Measurements from ENCODE around the gene ARHGAP24.

ARHGAP24 gene

GRCh38 chr4:85993641-85994040 lies 518.7 kb downstream of the ARHGAP24 start:
- no peak for DNase-seq (ENCODE audit: extremely low read depth, low read depth)
- TF ChIP-seq CTCF (IDR thresholded peaks at IDR 0.05; ENCODE audit: low read depth, low read length) = no peak

GRCh38 chr4:85994576-85994975 lies 519.6 kb downstream of the ARHGAP24 start:
- no peak for TF ChIP-seq CTCF (IDR thresholded peaks at IDR 0.05; ENCODE audit: low read depth, low read length)
- DNase-seq (ENCODE audit: extremely low read depth, low read depth) = no peak

GRCh38 chr4:85995361-85995760 lies 520.4 kb downstream of the ARHGAP24 start:
- no peak for DNase-seq (ENCODE audit: extremely low read depth, low read depth)
- no peak for TF ChIP-seq CTCF (IDR thresholded peaks at IDR 0.05; ENCODE audit: low read depth, low read length)

DNA sequence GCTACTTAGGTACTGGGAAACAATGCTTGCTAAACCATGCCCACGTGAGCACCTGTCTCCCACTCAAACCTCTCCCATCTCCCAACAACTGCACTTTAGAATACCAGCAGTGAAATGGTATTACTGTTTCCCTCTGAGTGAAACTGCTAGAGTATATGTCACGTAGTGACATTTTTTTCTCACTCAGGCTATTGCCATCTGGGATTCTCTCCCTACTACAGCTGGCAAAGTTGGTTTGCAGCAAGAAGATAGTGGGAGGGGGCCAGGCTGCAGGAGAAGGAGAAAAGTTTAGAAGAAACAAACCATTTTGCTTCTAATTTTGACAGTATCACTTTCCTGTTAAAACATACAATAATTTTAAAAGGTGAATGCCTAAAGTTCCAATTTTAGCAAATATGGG lies 526.6 kb downstream of the ARHGAP24 start:
- TF ChIP-seq CTCF (IDR thresholded peaks at IDR 0.05; ENCODE audit: low read depth, low read length) = no peak
- no peak for DNase-seq (ENCODE audit: extremely low read depth, low read depth)

GRCh38 chr4:86004030-86004429 lies 529.1 kb downstream of the ARHGAP24 start:
- TF ChIP-seq CTCF (IDR thresholded peaks at IDR 0.05; ENCODE audit: low read depth, low read length) = no peak
- no peak for DNase-seq (ENCODE audit: extremely low read depth, low read depth)

DNA sequence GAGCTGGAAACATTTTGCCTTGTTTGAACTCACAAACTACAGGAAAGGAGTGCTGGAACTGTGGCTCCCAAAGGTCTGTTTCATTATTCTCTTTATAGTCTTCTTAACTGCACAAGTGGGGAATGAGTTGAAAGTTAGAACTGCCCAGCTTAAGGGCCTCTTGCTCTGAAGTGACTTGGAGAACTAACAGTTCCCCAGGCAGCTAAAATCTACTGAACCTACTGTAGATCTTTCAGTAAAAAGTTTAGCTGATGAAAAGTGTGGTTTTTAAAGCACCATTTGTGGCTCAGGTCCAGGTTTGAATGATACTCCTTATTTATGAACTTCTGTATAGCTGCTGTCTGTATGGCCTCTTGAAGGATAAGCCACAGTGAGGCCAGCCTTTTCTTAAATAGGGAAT lies 531.1 kb downstream of the ARHGAP24 start:
- no peak for DNase-seq (ENCODE audit: extremely low read depth, low read depth)

GRCh38 chr4:86007042-86007441 lies 532.1 kb downstream of the ARHGAP24 start:
- DNase-seq (ENCODE audit: extremely low read depth, low read depth) = no peak
- no peak for TF ChIP-seq CTCF (IDR thresholded peaks at IDR 0.05; ENCODE audit: low read depth, low read length)

More for the DNA sequence above, 531.1 kb downstream of the ARHGAP24 start:
- TF ChIP-seq CTCF (IDR thresholded peaks at IDR 0.05; ENCODE audit: low read depth, low read length) = no peak
